AG04450 (cell line): ENCODE measurements around the gene RARB. TPM values are rescaled to one million over a fixed set of nuclear protein-coding genes. Genes with fewer than 3 reads are reported as not detected.
A peak's percentile ranks its signal among the peaks of the same experiment; 100 is the strongest.

Experiments used
- CTCF ChIA-PET: fragments of 300-600, 350-600 bp; formaldehyde crosslinking; extraction: SDS; loops from one replicate; lab custom pipeline; 2022; ENCODE audit warnings: antibody characterized with exemption, inconsistent platforms; lab: Charles Lee
- POLR2A ChIA-PET: fragments of 350-600 bp; formaldehyde crosslinking; extraction: SDS; loops from one replicate; lab custom pipeline; 2021; ENCODE audit warnings: antibody characterized with exemption, inconsistent platforms; lab: Yijun Ruan, JAX
- DNase-seq: peaks from one replicate; pipeline ENCODE4 v3.0.0-alpha.2; 2011; ENCODE audit warnings: low read depth, low spot score
- H3K27ac ChIP-seq: one replicate; pipeline ENCODE4 v1.5.1; 2012; ENCODE audit warnings: low read depth, low read length, control low read depth
- H3K27me3 ChIP-seq: one replicate; pipeline ENCODE4 v1.6.0; 2012; ENCODE audit warnings: low read length; ENCODE audit not compliant: control insufficient read depth, insufficient read depth
- H3K4me3 ChIP-seq: 2 replicates; pipeline ENCODE4 v1.5.1; 2011; ENCODE audit warnings: mild to moderate bottlenecking, low read depth, low read length, control low read depth
- H3K9me3 ChIP-seq: 2 replicates; pipeline ENCODE4 v1.5.1; 2012; ENCODE audit warnings: low read length; ENCODE audit not compliant: control insufficient read depth, insufficient read depth
- polyA plus RNA-seq: library from polyadenylated mRNA; depleted of rRNA; stranded (reverse); fragments of >200 nt; gene quantifications from 2 replicates; pipeline ENCODE4 v1.2.3, GENCODE V29; 2011
- TF ChIP-seq, protein P1 (sequence below): IDR thresholded peaks from 2 replicates; pipeline ENCODE4 v1.5.1; 2011; ENCODE audit warnings: low read depth, low read length, control low read depth, inconsistent platforms

RARB gene
- polyA plus RNA-seq, 1 experiment: 0.51 TPM

DNA sequence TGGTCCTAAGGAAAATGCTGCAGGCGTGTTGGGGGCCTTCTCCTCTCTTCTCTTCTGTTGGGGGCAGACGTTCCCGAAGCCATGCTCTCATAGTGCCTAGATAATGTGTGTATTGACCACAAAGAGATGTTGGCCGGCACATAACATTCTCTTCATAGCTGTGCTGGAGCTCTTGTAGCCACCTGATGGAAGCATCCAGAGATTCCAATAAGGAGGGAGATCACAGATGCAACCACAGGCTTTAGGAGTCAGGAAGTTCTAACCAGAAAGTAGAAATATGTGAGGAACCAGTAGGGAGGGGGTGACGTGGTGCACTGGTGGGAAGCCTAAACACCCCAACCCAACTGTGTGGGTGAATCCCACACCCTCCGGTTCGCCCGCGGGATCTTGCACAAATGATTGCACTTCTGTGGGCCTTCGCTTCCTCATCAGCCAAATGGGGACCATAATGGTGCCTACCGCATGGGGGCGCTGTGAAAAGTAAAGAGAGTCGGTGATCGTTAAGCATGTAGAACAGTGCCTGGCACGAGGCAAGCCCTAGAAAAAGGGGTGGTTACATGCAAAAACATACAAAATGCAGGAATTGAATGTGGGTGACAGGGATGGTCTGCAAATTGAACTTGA is 148.9 kb downstream of the RARB start:
- CTCF ChIA-PET: no interaction called here
- Histone ChIP-seq H3K4me3 (no peak overlapping the region), H3K27me3 (no peaks in the 10 kb centered on the region), H3K27ac (no peak overlapping the region), H3K9me3 (no peaks in the 10 kb centered on the region; the same call in 1 of the 2 replicates)
- no peak for DNase-seq
- TF ChIP-seq, protein P1, sequence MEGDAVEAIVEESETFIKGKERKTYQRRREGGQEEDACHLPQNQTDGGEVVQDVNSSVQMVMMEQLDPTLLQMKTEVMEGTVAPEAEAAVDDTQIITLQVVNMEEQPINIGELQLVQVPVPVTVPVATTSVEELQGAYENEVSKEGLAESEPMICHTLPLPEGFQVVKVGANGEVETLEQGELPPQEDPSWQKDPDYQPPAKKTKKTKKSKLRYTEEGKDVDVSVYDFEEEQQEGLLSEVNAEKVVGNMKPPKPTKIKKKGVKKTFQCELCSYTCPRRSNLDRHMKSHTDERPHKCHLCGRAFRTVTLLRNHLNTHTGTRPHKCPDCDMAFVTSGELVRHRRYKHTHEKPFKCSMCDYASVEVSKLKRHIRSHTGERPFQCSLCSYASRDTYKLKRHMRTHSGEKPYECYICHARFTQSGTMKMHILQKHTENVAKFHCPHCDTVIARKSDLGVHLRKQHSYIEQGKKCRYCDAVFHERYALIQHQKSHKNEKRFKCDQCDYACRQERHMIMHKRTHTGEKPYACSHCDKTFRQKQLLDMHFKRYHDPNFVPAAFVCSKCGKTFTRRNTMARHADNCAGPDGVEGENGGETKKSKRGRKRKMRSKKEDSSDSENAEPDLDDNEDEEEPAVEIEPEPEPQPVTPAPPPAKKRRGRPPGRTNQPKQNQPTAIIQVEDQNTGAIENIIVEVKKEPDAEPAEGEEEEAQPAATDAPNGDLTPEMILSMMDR: no peak
- POLR2A ChIA-PET: no interaction called here

DNA sequence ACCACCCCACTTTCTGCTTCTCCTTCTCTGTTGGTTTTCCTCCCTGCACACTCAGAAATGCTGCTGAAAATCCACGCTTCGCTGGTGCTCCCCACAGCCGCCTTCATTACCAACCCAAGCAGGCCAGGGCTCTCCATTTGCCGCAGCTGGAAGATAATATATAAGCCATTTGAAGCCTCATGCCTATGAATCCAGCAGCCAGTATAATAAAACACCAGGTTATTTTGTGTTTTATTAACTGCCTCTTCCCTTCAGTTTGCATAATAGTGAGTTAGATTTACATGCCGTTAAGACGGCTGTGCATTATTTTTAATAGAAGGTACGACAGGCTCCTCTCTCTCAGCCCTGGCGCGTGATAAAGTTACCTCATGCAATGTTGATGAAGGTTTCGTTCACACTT is 150.0 kb downstream of the RARB start:
- Histone ChIP-seq H3K27ac (no peak overlapping the region), H3K27me3 (no peaks in the 10 kb centered on the region), H3K9me3 (no peaks in the 10 kb centered on the region; the same call in 1 of the 2 replicates), H3K4me3 (no peak overlapping the region)
- ChIA-PET POLR2A (no interaction called here), CTCF (interaction anchor here (8.4 kb wide), 1 partner anchor 16 kb away, joined by 76 read pairs; no protein-coding TSS in a partner anchor)
- no peak for DNase-seq
- TF ChIP-seq, protein P1: no peak

DNA sequence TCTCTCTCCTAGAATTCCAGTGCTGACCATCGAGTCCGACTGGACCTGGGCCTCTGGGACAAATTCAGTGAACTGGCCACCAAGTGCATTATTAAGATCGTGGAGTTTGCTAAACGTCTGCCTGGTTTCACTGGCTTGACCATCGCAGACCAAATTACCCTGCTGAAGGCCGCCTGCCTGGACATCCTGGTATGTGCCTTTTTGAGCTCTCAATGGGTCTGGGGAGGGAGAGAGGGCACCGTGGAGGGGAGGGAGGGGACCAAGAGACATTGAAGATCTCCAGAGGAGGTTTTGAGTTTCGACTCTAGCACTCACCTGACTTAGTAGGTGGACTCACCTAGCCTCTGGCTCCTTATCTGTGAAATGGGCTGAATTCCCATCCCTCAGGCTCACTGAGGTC is 152.5 kb downstream of the RARB start:
- Histone ChIP-seq H3K27me3 (no peaks in the 10 kb centered on the region), H3K9me3 (no peaks in the 10 kb centered on the region), H3K27ac (no peak overlapping the region), H3K4me3 (no peak overlapping the region)
- TF ChIP-seq, protein P1: no peak
- CTCF ChIA-PET: interaction anchor here (8.4 kb wide), 1 partner anchor 14 kb away, joined by 76 read pairs; no protein-coding TSS in a partner anchor
- POLR2A ChIA-PET: no interaction called here
- no peak for DNase-seq

DNA sequence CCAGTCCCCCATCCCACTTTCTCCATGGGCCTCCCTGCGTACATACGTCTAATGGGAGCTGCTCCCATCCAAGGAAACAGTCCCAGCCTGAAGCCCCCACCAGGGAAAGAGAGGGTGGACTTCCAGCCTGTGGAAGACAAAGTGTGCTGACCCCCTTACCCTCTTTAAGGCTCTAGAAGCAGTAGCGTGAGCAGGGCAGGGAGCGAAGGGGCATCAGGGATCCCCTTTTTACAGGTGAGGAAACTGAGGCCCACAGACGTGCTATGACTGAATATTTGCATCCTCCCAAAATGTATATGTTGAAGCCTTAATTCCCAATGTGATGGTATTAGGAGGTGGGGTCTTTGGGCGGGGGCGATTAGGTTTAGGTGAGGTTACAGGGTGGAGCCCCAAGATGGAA is 153.3 kb downstream of the RARB start:
- POLR2A ChIA-PET: no interaction called here
- no peak overlapping the region for H3K27ac ChIP-seq
- CTCF ChIA-PET: interaction anchor here (1.0 to 8.4 kb wide), 2 partner anchors 13 to 48 kb away, joined by 4 to 76 read pairs; no protein-coding TSS in a partner anchor
- no peaks in the 10 kb centered on the region for H3K9me3 ChIP-seq
- H3K4me3 ChIP-seq: no peak overlapping the region
- DNase-seq: no peak
- no peaks in the 10 kb centered on the region for H3K27me3 ChIP-seq
- TF ChIP-seq, protein P1: no peak

DNA sequence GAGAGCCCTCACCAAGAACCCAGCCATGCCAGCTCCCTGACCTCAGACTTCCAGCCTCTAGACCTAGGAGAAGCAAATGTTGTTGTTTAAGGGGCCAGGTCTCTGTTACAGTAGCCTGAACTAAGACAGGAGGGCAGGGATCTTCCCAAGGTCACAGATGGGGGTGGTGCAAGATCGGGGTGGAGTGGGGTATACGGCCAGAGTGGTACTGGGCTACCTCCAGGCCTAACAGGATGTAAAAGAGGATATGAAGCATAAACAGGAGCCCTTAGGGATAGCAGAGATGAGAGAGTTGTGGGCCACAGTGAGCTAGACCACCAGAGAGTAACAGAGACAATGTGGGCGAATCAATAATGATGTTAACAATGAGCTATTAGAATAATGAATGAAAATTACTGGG is 153.8 kb downstream of the RARB start:
- Histone ChIP-seq H3K27ac (peak overlapping the region; percentile 75), H3K27me3 (no peaks in the 10 kb centered on the region), H3K9me3 (no peaks in the 10 kb centered on the region), H3K4me3 (no peak overlapping the region)
- no peak for DNase-seq
- TF ChIP-seq, protein P1: no peak
- CTCF ChIA-PET: interaction anchor here (1.0 to 8.4 kb wide), 2 partner anchors 13 to 49 kb away, joined by 4 to 76 read pairs; no protein-coding TSS in a partner anchor
- POLR2A ChIA-PET: no interaction called here
